Effector memory CD8-positive, alpha-beta T cell (primary cell): ENCODE measurements around the gene IL17RA.
A peak's percentile ranks its signal among the peaks of the same experiment; 100 is the strongest.

Experiments used
- ATAC-seq: fragments of 150-1000 bp; cut with Tn5 transposase; replicated peaks from 2 replicates; pipeline ENCODE4 v1.10.0; 2021; ENCODE audit warnings: mild to moderate bottlenecking, moderate library complexity
- DNase-seq, 3 experiments: peaks; one replicate each; pipeline ENCODE4 v3.0.0; 2021
- H3K27ac Mint-ChIP-seq, 2 donors: one replicate each; pipeline ENCODE4 v1.8.0; 2022; ENCODE audit warnings: mild to moderate bottlenecking in 2 of 2, mixed read lengths in 2 of 2, moderate library complexity in 2 of 2
- H3K27me3 Mint-ChIP-seq, 2 donors: one replicate each; pipeline ENCODE4 v1.8.0; 2022; ENCODE audit warnings: mixed read lengths in 2 of 2
- H3K36me3 Mint-ChIP-seq: one replicate; pipeline ENCODE4 v1.8.0; 2022; ENCODE audit warnings: mild to moderate bottlenecking, moderate library complexity, mixed read lengths; ENCODE audit not compliant: insufficient read depth
- H3K4me1 Mint-ChIP-seq, 2 donors: one replicate each; pipeline ENCODE4 v1.8.0; 2022; ENCODE audit warnings: low read depth in 2 of 2, mixed read lengths in 2 of 2
- H3K4me3 Mint-ChIP-seq, 2 donors: one replicate each; pipeline ENCODE4 v1.8.0; 2022; ENCODE audit warnings: mild to moderate bottlenecking in 2 of 2, mixed read lengths in 2 of 2, moderate library complexity in 2 of 2
- H3K9me3 Mint-ChIP-seq, 2 donors: one replicate each; pipeline ENCODE4 v1.8.0; 2022; ENCODE audit warnings: mixed read lengths in 2 of 2

The IL17RA gene

GRCh38 chr22:17060126-17060525 is 24.7 kb upstream of the IL17RA start:
- DNase-seq: no peak
- Mint-ChIP-seq H3K4me3 (no peak overlapping the region), H3K9me3 (no peaks in the 10 kb centered on the region), H3K27me3 (peaks cover 25 to 67% of the 10 kb centered on the region in 2 donors), H3K36me3 (peaks cover 5% of the 10 kb centered on the region), H3K4me1 (peaks cover 4 to 5% of the 10 kb centered on the region in 2 donors), H3K27ac (peak overlapping the region in 1 of 2 donors; percentile 47)
- ATAC-seq: no peak

GRCh38 chr22:17063411-17064106 is 21.2 kb upstream of the IL17RA start:
- Mint-ChIP-seq H3K4me3 (no peak overlapping the region), H3K4me1 (no peaks in the 10 kb centered on the region), H3K27me3 (peaks cover 18 to 62% of the 10 kb centered on the region in 2 donors), H3K9me3 (no peaks in the 10 kb centered on the region), H3K27ac (no peak overlapping the region), H3K36me3 (peaks cover 5% of the 10 kb centered on the region)
- ATAC-seq: no peak
- no peak for DNase-seq

- H3K36me3 Mint-ChIP-seq: peaks cover 2% of the 10 kb centered on the region
- no peaks in the 10 kb centered on the region for H3K9me3 Mint-ChIP-seq
These were observed 20.2 kb upstream of the IL17RA start for GRCh38 chr22:17064498-17065100.

GRCh38 chr22:17065433-17065832 is 19.4 kb upstream of the IL17RA start:
- no peaks in the 10 kb centered on the region for H3K9me3 Mint-ChIP-seq
- ATAC-seq: no peak

More at GRCh38 chr22:17064498-17065100, 20.2 kb upstream of the IL17RA start:
- no peak for ATAC-seq
- no peak for DNase-seq
- Mint-ChIP-seq H3K4me1 (no peaks in the 10 kb centered on the region), H3K4me3 (no peak overlapping the region), H3K27ac (no peak overlapping the region), H3K27me3 (peaks cover 15 to 57% of the 10 kb centered on the region in 2 donors)

GRCh38 chr22:17072877-17073276 is 11.9 kb upstream of the IL17RA start:
- no peak overlapping the region for H3K27ac Mint-ChIP-seq
- no peaks in the 10 kb centered on the region for H3K9me3 Mint-ChIP-seq
- H3K27me3 Mint-ChIP-seq: no peaks in the 10 kb centered on the region
- DNase-seq: no peak
- H3K36me3 Mint-ChIP-seq: no peaks in the 10 kb centered on the region
- H3K4me3 Mint-ChIP-seq: no peak overlapping the region
- ATAC-seq: no peak
- peaks cover 0 to 8% of the 10 kb centered on the region in 2 donors for H3K4me1 Mint-ChIP-seq

More at GRCh38 chr22:17065433-17065832, 19.4 kb upstream of the IL17RA start:
- DNase-seq: no peak
- Mint-ChIP-seq H3K4me1 (no peaks in the 10 kb centered on the region), H3K27me3 (peaks cover 15 to 48% of the 10 kb centered on the region in 2 donors), H3K36me3 (peaks cover 2% of the 10 kb centered on the region), H3K4me3 (no peak overlapping the region), H3K27ac (no peak overlapping the region)

- Mint-ChIP-seq H3K4me1 (peaks cover 0 to 8% of the 10 kb centered on the region in 2 donors), H3K27me3 (no peaks in the 10 kb centered on the region)
These were observed 10.2 kb upstream of the IL17RA start for GRCh38 chr22:17074648-17075002.

GRCh38 chr22:17077255-17077654 is 7.5 kb upstream of the IL17RA start:
- no peak overlapping the region for H3K27ac Mint-ChIP-seq
- H3K27me3 Mint-ChIP-seq: no peaks in the 10 kb centered on the region
- H3K4me1 Mint-ChIP-seq: peaks cover 0 to 8% of the 10 kb centered on the region in 2 donors
- no peaks in the 10 kb centered on the region for H3K36me3 Mint-ChIP-seq
- H3K4me3 Mint-ChIP-seq: no peak overlapping the region
- no peak for ATAC-seq
- no peak for DNase-seq
- no peaks in the 10 kb centered on the region for H3K9me3 Mint-ChIP-seq

More at GRCh38 chr22:17074648-17075002, 10.2 kb upstream of the IL17RA start:
- Mint-ChIP-seq H3K9me3 (no peaks in the 10 kb centered on the region), H3K4me3 (no peak overlapping the region), H3K27ac (no peak overlapping the region), H3K36me3 (no peaks in the 10 kb centered on the region)
- ATAC-seq: no peak
- DNase-seq: no peak

- H3K27ac Mint-ChIP-seq: no peak overlapping the region
- H3K4me3 Mint-ChIP-seq: no peak overlapping the region
- H3K36me3 Mint-ChIP-seq: peaks cover 7% of the 10 kb centered on the region
- no peaks in the 10 kb centered on the region for H3K27me3 Mint-ChIP-seq
- peaks cover 11 to 14% of the 10 kb centered on the region in 2 donors for H3K4me1 Mint-ChIP-seq
- DNase-seq (no peak), ATAC-seq (no peak)
- H3K9me3 Mint-ChIP-seq: no peaks in the 10 kb centered on the region
These were observed 5.2 kb upstream of the IL17RA start for GRCh38 chr22:17079572-17079971.

GRCh38 chr22:17083255-17083654 is 1.5 kb upstream of the IL17RA start:
- ATAC-seq (no peak), DNase-seq (no peak)
- Mint-ChIP-seq H3K27ac (peak overlapping the region in 1 of 2 donors; percentile 91), H3K27me3 (no peaks in the 10 kb centered on the region), H3K4me3 (peak overlapping the region; percentile 86 to 89), H3K4me1 (peaks cover 27 to 36% of the 10 kb centered on the region in 2 donors), H3K9me3 (no peaks in the 10 kb centered on the region), H3K36me3 (peaks cover 30% of the 10 kb centered on the region)

GRCh38 chr22:17083811-17084441 is 874 bp upstream of the IL17RA start:
- Mint-ChIP-seq H3K4me3 (peak overlapping the region; percentile 86 to 89), H3K27ac (peak overlapping the region; percentile 88 to 91), H3K9me3 (no peaks in the 10 kb centered on the region), H3K36me3 (peaks cover 34% of the 10 kb centered on the region), H3K4me1 (peaks cover 27 to 36% of the 10 kb centered on the region in 2 donors), H3K27me3 (no peaks in the 10 kb centered on the region)
- no peak for DNase-seq
- ATAC-seq: no peak

GRCh38 chr22:17085277-17086181 is 729 bp downstream of the IL17RA start:
- Mint-ChIP-seq H3K27me3 (no peaks in the 10 kb centered on the region), H3K36me3 (peaks cover 34% of the 10 kb centered on the region), H3K4me1 (peaks cover 36 to 44% of the 10 kb centered on the region in 2 donors), H3K9me3 (no peaks in the 10 kb centered on the region), H3K27ac (peak overlapping the region; percentile 88 to 91), H3K4me3 (peak overlapping the region; percentile 86 to 89)
- peak; percentile 25 for ATAC-seq
- peak in 1 of 3 experiments; percentile 6 for DNase-seq

GRCh38 chr22:17086296-17086695 is 1.5 kb downstream of the IL17RA start:
- no peak for DNase-seq
- Mint-ChIP-seq H3K36me3 (peaks cover 34% of the 10 kb centered on the region), H3K4me3 (peak overlapping the region; percentile 86 to 89), H3K27ac (peak overlapping the region; percentile 77 to 86), H3K9me3 (no peaks in the 10 kb centered on the region), H3K4me1 (peaks cover 42 to 49% of the 10 kb centered on the region in 2 donors), H3K27me3 (no peaks in the 10 kb centered on the region)
- no peak for ATAC-seq
